Measurements from ENCODE around the gene RAPH1.

DNA sequence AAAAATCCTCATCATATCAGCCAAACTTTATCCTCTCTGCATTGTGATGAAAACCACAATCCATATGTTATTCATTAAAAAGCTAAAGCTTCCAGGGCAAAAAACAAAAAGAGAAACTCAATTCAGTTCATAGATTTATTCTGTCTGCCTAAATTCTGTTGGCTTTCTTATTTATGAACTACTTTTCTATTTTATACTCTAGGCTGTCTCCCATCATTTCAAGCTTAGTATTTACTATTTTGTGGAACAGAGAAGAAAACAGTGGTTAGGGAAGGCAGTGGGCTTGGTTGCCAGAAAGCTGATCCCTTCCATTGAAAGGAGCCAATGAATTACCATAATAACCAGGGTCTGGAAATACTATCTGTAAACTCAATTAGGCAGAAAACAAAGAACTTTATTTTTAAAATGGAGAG lies 71.8 kb downstream of the RAPH1 start:
- TF ChIP-seq, protein P1, sequence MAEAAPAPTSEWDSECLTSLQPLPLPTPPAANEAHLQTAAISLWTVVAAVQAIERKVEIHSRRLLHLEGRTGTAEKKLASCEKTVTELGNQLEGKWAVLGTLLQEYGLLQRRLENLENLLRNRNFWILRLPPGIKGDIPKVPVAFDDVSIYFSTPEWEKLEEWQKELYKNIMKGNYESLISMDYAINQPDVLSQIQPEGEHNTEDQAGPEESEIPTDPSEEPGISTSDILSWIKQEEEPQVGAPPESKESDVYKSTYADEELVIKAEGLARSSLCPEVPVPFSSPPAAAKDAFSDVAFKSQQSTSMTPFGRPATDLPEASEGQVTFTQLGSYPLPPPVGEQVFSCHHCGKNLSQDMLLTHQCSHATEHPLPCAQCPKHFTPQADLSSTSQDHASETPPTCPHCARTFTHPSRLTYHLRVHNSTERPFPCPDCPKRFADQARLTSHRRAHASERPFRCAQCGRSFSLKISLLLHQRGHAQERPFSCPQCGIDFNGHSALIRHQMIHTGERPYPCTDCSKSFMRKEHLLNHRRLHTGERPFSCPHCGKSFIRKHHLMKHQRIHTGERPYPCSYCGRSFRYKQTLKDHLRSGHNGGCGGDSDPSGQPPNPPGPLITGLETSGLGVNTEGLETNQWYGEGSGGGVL (CRISPR knock-in tag; IDR thresholded peaks at IDR 0.05) = no peak
- TF ChIP-seq ZNF583 (CRISPR knock-in tag; IDR thresholded peaks at IDR 0.05) = no peak
- TF ChIP-seq ETV5 (CRISPR knock-in tag; IDR thresholded peaks at IDR 0.05; ENCODE audit: low read depth) = no peak
- TF ChIP-seq, protein P2, sequence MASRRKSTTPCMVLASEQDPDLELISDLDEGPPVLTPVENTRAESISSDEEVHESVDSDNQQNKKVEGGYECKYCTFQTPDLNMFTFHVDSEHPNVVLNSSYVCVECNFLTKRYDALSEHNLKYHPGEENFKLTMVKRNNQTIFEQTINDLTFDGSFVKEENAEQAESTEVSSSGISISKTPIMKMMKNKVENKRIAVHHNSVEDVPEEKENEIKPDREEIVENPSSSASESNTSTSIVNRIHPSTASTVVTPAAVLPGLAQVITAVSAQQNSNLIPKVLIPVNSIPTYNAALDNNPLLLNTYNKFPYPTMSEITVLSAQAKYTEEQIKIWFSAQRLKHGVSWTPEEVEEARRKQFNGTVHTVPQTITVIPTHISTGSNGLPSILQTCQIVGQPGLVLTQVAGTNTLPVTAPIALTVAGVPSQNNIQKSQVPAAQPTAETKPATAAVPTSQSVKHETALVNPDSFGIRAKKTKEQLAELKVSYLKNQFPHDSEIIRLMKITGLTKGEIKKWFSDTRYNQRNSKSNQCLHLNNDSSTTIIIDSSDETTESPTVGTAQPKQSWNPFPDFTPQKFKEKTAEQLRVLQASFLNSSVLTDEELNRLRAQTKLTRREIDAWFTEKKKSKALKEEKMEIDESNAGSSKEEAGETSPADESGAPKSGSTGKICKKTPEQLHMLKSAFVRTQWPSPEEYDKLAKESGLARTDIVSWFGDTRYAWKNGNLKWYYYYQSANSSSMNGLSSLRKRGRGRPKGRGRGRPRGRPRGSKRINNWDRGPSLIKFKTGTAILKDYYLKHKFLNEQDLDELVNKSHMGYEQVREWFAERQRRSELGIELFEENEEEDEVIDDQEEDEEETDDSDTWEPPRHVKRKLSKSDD (conservative IDR thresholded peaks at IDR 0.05; ENCODE audit: low read length) = no peak
- TF ChIP-seq MYC (IDR thresholded peaks at IDR 0.05; ENCODE audit: low read depth, low read length) = no peak
- no peak for TF ChIP-seq MYC (CRISPR knock-in tag; IDR thresholded peaks at IDR 0.05; ENCODE audit: borderline replicate concordance, low read depth)

Measured in K562 (cell line).